H1 (cell line): ENCODE measurements around the gene AMMECR1L. TPM values are rescaled to one million over a fixed set of nuclear protein-coding genes. Genes with fewer than 3 reads are reported as not detected.

Experiments used
- ASH2L ChIP-seq: fragments of 200-600, 300-600 bp; sonication (generic); IDR thresholded peaks from one replicate; pipeline ENCODE4 v1.7.1; 2017; ENCODE audit warnings: low read length
- CBX5 ChIP-seq: fragments of 300-800, 300-1000 bp; sonication (generic); IDR thresholded peaks from 2 replicates; pipeline ENCODE4 v1.7.1; 2016; ENCODE audit warnings: antibody characterized with exemption, low read length, low read depth
- FOSL1 ChIP-seq: IDR thresholded peaks from 2 replicates; pipeline ENCODE4 v1.6.1; 2011; ENCODE audit warnings: mild to moderate bottlenecking, low read depth, low read length, moderate library complexity; ENCODE audit not compliant: insufficient read depth
- TAF1 ChIP-seq: IDR thresholded peaks from 2 replicates; pipeline ENCODE4 v1.6.1; 2011; ENCODE audit warnings: mild to moderate bottlenecking, low read depth, low read length
- TBP ChIP-seq: IDR thresholded peaks from 2 replicates; pipeline ENCODE4 v1.6.1; 2011; ENCODE audit warnings: low read depth, low read length, improper control_type of control experiment
- polyA plus RNA-seq, 7 experiments: library from polyadenylated mRNA; depleted of rRNA in 3 of 7; stranded (reverse) in 5 of 7; unstranded in 2 of 7; fragments of >200 nt in 5 of 7; fragments of 200-250 nt in 2 of 7; gene quantifications; 1 replicate in 5 of 7; 2 replicates in 1 of 7; 4 replicates in 1 of 7; pipeline versions ENCODE4 v1.2.1 to v1.2.3, GENCODE V29; 2011 to 2013; ENCODE audit warnings: missing spikeins in 2 of 7, mixed read lengths in 2 of 7
- total RNA-seq: library from RNA; stranded (reverse); fragmentation: NEBNext Ultra II Directional; extraction: Animal tissue kit (Norgen Biotek cat#: 25700); gene quantifications from 2 replicates; pipeline ENCODE4 v1.2.1, GENCODE V29; 2021
- TF ChIP-seq, protein P1 (sequence below): IDR thresholded peaks from 2 replicates; pipeline ENCODE4 v1.6.1; 2012; ENCODE audit warnings: low read length, inconsistent platforms

AMMECR1L gene
- total and polyA plus RNA-seq, 2 of the 8 experiments (the other 6 are each of a cell fraction or from before 2014, with no cell fraction given), result 10.1 to 18.8 TPM

DNA sequence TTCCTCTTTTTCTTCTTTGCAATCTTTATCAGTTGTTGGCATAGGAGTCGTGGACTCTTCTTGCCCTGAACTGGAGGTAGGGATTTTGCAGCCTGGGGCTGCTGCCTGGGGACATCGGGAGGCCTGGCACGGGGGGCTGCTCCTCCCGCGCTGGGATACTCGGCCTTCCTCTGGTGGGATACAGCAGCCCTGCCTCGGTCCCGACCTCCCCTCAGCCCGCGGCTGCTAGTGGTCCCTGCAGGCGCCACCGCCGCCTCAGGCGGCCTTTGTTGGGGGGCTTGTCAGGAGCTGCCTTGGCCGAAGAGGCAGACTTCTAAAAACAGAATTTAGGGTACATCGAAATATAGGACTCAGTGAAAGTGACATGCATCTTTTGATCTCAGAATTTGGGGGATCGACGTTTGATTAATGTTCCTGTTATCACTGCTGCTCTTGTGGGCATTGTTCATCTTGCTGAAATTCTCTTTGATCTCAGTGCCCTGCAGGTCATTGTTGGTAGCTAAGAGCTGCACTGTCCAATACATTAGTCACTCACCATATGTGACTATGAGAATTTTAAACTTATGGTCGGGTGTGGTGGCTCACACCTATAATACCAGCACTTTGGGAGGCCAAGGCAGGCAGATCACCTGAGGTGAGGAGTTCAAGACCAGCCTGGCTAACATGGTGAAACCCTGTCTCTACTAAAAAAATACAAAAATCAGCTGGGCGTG is 44.1 kb downstream of the AMMECR1L start (continued):
- TF ChIP-seq CBX5 (no peak), ASH2L (no peak), FOSL1 (no peak), TAF1 (no peak), TBP (no peak)
- TF ChIP-seq, protein P1, sequence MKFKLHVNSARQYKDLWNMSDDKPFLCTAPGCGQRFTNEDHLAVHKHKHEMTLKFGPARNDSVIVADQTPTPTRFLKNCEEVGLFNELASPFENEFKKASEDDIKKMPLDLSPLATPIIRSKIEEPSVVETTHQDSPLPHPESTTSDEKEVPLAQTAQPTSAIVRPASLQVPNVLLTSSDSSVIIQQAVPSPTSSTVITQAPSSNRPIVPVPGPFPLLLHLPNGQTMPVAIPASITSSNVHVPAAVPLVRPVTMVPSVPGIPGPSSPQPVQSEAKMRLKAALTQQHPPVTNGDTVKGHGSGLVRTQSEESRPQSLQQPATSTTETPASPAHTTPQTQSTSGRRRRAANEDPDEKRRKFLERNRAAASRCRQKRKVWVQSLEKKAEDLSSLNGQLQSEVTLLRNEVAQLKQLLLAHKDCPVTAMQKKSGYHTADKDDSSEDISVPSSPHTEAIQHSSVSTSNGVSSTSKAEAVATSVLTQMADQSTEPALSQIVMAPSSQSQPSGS, result no peak
